DND-41 (cell line): ENCODE data around the gene LRRC46.

Experiments
- ATAC-seq: fragments of 200-7000 bp; cut with Tn5 transposase; 3 replicates; pipeline ENCODE4 v1.9.1; 2021; ENCODE audit warnings: low read depth; ENCODE audit not compliant: insufficient read depth
- DNase-seq: peaks from one replicate; pipeline ENCODE4 v3.0.0-alpha.2; 2020
- H2AFZ ChIP-seq: 2 replicates; pipeline ENCODE4 v1.6.0; 2012; ENCODE audit warnings: low read depth, low read length
- H3K27ac ChIP-seq: 2 replicates; pipeline ENCODE4 v1.5.1; 2012; ENCODE audit warnings: low read length, inconsistent platforms
- H3K27me3 ChIP-seq: fragments of 200-600 bp; sonication (generic); 2 replicates; pipeline ENCODE4 v1.6.0; 2012; ENCODE audit warnings: low read length, mild to moderate bottlenecking, inconsistent platforms; ENCODE audit not compliant: insufficient read depth, poor library complexity
- H3K36me3 ChIP-seq: 2 replicates; pipeline ENCODE4 v1.5.1; 2012; ENCODE audit warnings: low read length, inconsistent platforms; ENCODE audit not compliant: insufficient read depth
- H3K4me1 ChIP-seq: 2 replicates; pipeline ENCODE4 v1.5.1; 2012; ENCODE audit warnings: mild to moderate bottlenecking, low read length; ENCODE audit not compliant: insufficient read depth
- H3K4me2 ChIP-seq: 2 replicates; pipeline ENCODE4 v1.6.0; 2012; ENCODE audit warnings: mild to moderate bottlenecking, moderate library complexity, low read length, inconsistent platforms; ENCODE audit not compliant: insufficient read depth
- H3K4me3 ChIP-seq, 2 experiments: fragments of 200-600 bp in 1 of 2; shearing (Covaris generic) in 1 of 2; 2 replicates each; pipeline ENCODE4 v1.5.1; 2012 to 2016; ENCODE audit warnings: inconsistent platforms in 2 of 2, low read length in 2 of 2, mild to moderate bottlenecking in 2 of 2, low read depth in 1 of 2, moderate library complexity in 1 of 2
- H3K79me2 ChIP-seq: 2 replicates; pipeline ENCODE4 v1.6.0; 2012; ENCODE audit warnings: low read length, inconsistent platforms; ENCODE audit not compliant: insufficient read depth
- H3K9ac ChIP-seq: 2 replicates; pipeline ENCODE4 v1.6.0; 2012; ENCODE audit warnings: low read depth, mild to moderate bottlenecking, inconsistent platforms, low read length, moderate library complexity
- H3K9me3 ChIP-seq: 2 replicates; pipeline ENCODE4 v1.5.1; 2012; ENCODE audit warnings: low read length, moderate library complexity, mild to moderate bottlenecking, inconsistent platforms; ENCODE audit not compliant: insufficient read depth, severe bottlenecking
- H4K20me1 ChIP-seq: 2 replicates; pipeline ENCODE4 v1.6.0; 2012; ENCODE audit warnings: low read length; ENCODE audit not compliant: insufficient read depth
- EZH2 ChIP-seq: IDR thresholded peaks from 3 replicates; pipeline ENCODE4 v1.6.1; 2012; ENCODE audit warnings: borderline replicate concordance, low read depth, mild to moderate bottlenecking, moderate library complexity, low read length, inconsistent platforms; ENCODE audit not compliant: severe bottlenecking
- TF ChIP-seq, protein P1 (sequence below): IDR thresholded peaks from 2 replicates; pipeline ENCODE4 v1.5.1; 2012; ENCODE audit warnings: borderline replicate concordance, low read length, moderate library complexity, mild to moderate bottlenecking; ENCODE audit not compliant: poor library complexity, severe bottlenecking; ENCODE audit errors: extremely low read depth

LRRC46 gene

DNA sequence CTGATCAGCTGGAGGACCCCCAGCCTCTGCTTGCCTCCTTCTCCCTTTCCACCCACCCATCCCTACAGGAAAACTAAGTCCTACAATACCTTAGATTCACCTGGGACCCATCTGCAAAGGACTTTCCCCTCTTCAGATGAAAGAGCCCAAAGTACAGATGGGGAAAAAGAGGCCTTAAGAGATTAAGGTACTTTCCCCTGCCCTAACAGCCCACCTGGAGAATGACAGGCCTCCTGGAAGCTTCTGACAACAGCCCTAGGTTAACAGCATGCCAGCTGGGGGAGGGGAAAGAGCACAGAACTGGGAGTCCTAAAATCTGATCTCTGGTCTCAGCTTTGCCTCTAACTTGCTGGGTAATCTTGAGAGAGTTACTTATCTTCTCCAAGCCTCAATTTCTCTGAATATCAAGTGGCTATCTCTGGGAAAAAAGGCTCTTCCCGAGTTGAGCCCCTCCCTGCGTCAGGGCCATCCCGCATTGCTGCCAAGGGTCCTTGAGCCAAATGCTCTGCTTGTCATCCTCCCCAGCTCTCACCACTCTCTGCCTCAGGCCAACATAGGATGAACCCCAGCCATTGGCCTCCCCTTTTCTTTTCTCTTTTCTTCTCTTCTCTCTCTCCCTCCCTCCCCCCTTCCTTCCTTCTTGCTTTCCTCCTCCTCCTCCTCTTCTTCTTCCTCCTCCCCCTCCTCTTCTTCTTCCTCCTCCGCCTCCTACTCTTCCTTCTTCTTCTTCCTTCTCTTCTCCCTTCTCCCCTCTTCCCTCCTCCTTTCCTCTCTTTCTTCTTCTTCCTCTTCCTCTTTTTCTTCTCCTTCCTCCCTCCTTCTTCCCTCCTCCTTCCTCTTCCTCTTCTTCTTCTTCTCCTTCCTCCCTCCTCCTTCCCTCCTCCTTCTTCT lies 42.0 kb downstream of the LRRC46 start:
- Histone ChIP-seq H3K4me2 (no peak overlapping the region), H3K27me3 (peaks cover 33% of the 10 kb centered on the region), H3K9me3 (no peaks in the 10 kb centered on the region), H4K20me1 (no peaks in the 10 kb centered on the region), H3K36me3 (no peaks in the 10 kb centered on the region), H2AFZ (no peak overlapping the region), H3K4me1 (no peaks in the 10 kb centered on the region), H3K9ac (no peak overlapping the region), H3K79me2 (no peaks in the 10 kb centered on the region), H3K27ac (no peak overlapping the region), H3K4me3 (no peak overlapping the region)
- DNase-seq (no peak), ATAC-seq (no peak)
- TF ChIP-seq, protein P1, sequence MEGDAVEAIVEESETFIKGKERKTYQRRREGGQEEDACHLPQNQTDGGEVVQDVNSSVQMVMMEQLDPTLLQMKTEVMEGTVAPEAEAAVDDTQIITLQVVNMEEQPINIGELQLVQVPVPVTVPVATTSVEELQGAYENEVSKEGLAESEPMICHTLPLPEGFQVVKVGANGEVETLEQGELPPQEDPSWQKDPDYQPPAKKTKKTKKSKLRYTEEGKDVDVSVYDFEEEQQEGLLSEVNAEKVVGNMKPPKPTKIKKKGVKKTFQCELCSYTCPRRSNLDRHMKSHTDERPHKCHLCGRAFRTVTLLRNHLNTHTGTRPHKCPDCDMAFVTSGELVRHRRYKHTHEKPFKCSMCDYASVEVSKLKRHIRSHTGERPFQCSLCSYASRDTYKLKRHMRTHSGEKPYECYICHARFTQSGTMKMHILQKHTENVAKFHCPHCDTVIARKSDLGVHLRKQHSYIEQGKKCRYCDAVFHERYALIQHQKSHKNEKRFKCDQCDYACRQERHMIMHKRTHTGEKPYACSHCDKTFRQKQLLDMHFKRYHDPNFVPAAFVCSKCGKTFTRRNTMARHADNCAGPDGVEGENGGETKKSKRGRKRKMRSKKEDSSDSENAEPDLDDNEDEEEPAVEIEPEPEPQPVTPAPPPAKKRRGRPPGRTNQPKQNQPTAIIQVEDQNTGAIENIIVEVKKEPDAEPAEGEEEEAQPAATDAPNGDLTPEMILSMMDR, result no peak
- no peak for TF ChIP-seq EZH2

- no peaks in the 10 kb centered on the region for H3K9me3 ChIP-seq
- H4K20me1 ChIP-seq, result no peaks in the 10 kb centered on the region
- no peak overlapping the region for H3K4me2 ChIP-seq
- DNase-seq (no peak), ATAC-seq (no peak)
- no peaks in the 10 kb centered on the region for H3K36me3 ChIP-seq
- H3K27me3 ChIP-seq, result peaks cover 35% of the 10 kb centered on the region
- no peaks in the 10 kb centered on the region for H3K4me1 ChIP-seq
- no peak overlapping the region for H3K4me3 ChIP-seq
- no peaks in the 10 kb centered on the region for H3K79me2 ChIP-seq
- H3K27ac ChIP-seq, result no peak overlapping the region
- H2AFZ ChIP-seq, result no peak overlapping the region
- TF ChIP-seq, protein P1, result no peak
- TF ChIP-seq EZH2, result no peak
- no peak overlapping the region for H3K9ac ChIP-seq
Observed at GRCh38 chr17:47875011-47875985, 43.8 kb downstream of the LRRC46 start.

DNA sequence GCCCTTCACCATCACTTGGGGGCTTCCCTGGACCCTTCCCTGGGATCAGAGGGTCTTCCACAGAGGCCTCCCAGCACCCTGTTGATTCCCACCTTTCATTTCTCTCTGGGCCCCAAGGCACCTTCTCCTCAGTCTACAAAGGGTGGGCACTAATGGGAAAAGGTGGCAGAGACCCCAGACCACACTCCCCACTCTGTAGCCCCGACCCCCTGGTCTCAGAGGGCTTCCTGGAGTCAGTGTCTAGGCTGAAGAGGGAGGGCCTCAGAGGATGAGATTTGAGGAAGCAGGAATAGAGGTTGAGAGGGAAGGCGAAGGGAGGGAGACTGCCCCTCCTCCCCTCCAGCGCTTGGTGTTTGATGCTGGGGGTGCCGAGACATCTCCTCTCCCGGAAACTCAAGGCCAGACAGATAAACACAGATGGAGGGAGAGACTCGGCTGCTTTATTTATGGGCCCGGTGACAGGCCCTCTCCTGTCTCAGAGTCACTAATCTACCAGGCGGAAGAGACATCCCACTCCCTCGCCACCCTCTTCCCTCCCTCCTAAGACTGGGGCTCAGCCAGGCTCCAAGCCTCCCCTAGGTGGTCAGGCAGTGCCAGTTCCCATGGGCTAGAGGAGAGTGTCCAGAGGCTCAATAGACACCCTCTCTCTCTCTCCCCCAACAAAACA lies 46.0 kb downstream of the LRRC46 start:
- Histone ChIP-seq H3K4me1 (no peaks in the 10 kb centered on the region), H3K4me3 (no peak overlapping the region), H3K4me2 (no peak overlapping the region), H3K9ac (no peak overlapping the region), H4K20me1 (no peaks in the 10 kb centered on the region), H3K9me3 (no peaks in the 10 kb centered on the region), H3K27ac (no peak overlapping the region), H3K79me2 (no peaks in the 10 kb centered on the region), H2AFZ (no peak overlapping the region), H3K36me3 (no peaks in the 10 kb centered on the region), H3K27me3 (peaks cover 24% of the 10 kb centered on the region)
- TF ChIP-seq, protein P1, result no peak
- no peak for TF ChIP-seq EZH2
- ATAC-seq, result no peak
- no peak for DNase-seq
